HUES6 (cell line): Measurements from ENCODE around the gene RHOF.
A peak's percentile ranks its signal among the peaks of the same experiment; 100 is the strongest.
"Not testable (repeated sequence)": the region's sequence is repeated elsewhere in the genome, so short reads cannot be mapped to it uniquely, and the experiment has no call there.

ENCODE experiments used
- H3K27ac ChIP-seq: 2 replicates; pipeline ENCODE4 v1.7.0; 2013; ENCODE audit warnings: low read depth, mild to moderate bottlenecking, low read length, inconsistent platforms
- H3K27me3 ChIP-seq: 2 replicates; pipeline ENCODE4 v1.6.1; 2013; ENCODE audit warnings: low read length; ENCODE audit not compliant: control insufficient read depth, insufficient read depth
- H3K36me3 ChIP-seq: 2 replicates; pipeline ENCODE4 v1.6.1; 2013; ENCODE audit warnings: low read length; ENCODE audit not compliant: control insufficient read depth, insufficient read depth
- H3K4me1 ChIP-seq: 2 replicates; pipeline ENCODE4 v1.6.1; 2013; ENCODE audit warnings: low read length; ENCODE audit not compliant: control insufficient read depth, insufficient read depth
- H3K4me3 ChIP-seq: 2 replicates; pipeline ENCODE4 v1.5.1; 2013; ENCODE audit warnings: low read depth, low read length
- H3K9ac ChIP-seq: one replicate; pipeline ENCODE4 v1.6.1; 2013; ENCODE audit warnings: mild to moderate bottlenecking, low read length
- H3K9me3 ChIP-seq: 2 replicates; pipeline ENCODE4 v1.6.1; 2013; ENCODE audit warnings: low read depth, low read length; ENCODE audit not compliant: control insufficient read depth, insufficient read depth

Gene RHOF

DNA sequence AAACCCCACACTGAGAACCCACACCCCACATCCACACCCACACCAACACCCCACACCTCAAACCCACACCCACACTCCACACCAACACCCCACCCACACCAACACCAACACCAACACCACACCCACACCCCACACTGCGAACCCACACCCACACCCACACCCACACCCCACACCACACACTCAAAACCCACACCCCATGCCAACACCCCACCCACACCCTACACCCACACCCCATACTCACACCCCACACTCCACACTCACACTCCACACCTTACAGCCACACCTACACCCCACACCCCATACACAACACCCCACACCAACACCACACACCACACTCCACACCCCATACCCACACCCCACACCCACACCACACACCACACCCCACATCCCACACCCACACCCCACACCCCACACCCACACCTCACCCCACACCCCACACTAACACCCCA, 43.0 kb downstream of the RHOF start:
- Histone ChIP-seq H3K4me1 (peaks cover 12% of the 10 kb centered on the region; the same call in 1 of the 2 replicates), H3K27ac (no peak overlapping the region), H3K4me3 (no peak overlapping the region), H3K36me3 (peaks cover 48% of the 10 kb centered on the region), H3K9ac (no peak overlapping the region), H3K27me3 (no peaks in the 10 kb centered on the region), H3K9me3 (no peaks in the 10 kb centered on the region)

DNA sequence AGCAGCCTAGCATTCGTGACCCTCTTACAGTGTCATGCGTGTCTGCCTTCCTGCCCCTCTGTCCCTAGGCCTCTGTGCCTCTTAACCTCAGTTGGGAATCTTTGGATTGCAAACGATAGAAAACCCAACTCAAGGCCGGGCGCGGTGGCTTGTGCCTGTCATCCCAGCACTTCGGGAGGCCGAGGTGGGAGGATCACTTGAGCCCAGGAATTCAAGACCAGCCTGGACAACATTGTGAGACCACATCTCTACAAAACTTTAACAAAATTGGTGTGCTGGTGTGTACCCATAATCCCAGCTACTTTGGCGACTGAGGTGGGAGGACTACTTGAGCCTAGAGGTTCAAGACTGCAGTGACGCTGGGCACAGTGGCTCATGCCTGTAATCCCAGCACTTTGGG, 44.2 kb downstream of the RHOF start:
- no peaks in the 10 kb centered on the region for H3K27me3 ChIP-seq
- peaks cover 47% of the 10 kb centered on the region for H3K36me3 ChIP-seq
- no peak overlapping the region for H3K27ac ChIP-seq
- peaks cover 12% of the 10 kb centered on the region; the same call in 1 of the 2 replicates for H3K4me1 ChIP-seq
- peak overlapping the region; percentile 3 for H3K9ac ChIP-seq
- H3K9me3 ChIP-seq = no peaks in the 10 kb centered on the region
- no peak overlapping the region for H3K4me3 ChIP-seq

DNA sequence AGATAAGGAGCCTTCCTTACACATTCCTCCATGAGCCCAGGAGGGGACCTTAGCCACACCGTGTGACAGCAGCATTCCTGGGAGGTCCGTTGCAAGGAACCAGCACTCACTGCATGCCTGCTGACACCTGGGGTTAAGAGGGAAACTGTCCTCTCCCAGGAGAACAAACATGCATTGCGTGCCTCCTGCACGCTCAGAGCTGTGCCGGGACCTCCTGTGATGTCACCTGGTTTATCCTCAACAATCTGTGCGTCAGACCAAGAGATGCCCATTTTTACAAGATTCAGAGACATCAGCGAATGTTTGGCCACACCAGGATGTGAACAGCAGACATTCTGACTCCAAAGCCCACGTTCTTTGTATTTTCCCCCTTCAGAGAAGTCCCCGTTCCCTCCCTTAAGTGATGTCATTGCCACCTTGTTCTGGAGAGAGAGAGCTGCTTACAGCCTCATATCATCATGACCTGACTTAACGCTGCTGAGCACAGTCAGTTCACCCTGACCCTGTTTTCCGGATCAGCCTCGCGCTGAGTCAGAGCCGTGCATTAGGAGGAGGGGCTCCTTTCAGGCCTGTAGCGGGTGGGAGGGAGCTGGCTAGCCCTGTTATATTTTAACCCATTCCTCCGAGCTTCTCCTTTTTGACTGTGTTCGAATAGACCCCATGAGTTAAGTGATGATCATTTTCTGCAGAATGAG, 44.8 kb downstream of the RHOF start:
- Histone ChIP-seq H3K27ac (no peak overlapping the region), H3K9ac (peak overlapping the region; percentile 6), H3K36me3 (peaks cover 51% of the 10 kb centered on the region), H3K27me3 (no peaks in the 10 kb centered on the region), H3K9me3 (no peaks in the 10 kb centered on the region), H3K4me1 (peaks cover 12% of the 10 kb centered on the region; the same call in 1 of the 2 replicates), H3K4me3 (no peak overlapping the region)

DNA sequence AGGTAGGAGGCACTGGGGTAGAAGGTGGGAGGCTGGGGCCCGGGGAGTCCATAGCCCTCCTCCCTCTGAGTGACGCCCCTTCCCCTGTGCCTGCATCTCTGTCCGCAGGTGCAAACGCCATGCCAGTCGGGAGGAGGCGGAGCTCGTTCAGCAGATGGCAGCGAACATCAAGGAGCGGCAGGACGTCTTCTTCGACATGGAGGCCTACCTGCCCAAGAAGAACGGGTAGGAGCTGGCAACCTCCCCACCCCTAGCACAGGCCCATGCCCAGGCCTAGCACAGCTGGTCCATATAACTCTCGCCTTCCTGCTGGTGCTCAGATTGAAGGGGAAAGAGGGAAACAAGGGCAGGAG, 45.3 kb downstream of the RHOF start:
- Histone ChIP-seq H3K4me1 (peaks cover 12% of the 10 kb centered on the region; the same call in 1 of the 2 replicates), H3K27ac (no peak overlapping the region), H3K36me3 (peaks cover 54% of the 10 kb centered on the region), H3K9me3 (no peaks in the 10 kb centered on the region), H3K4me3 (no peak overlapping the region), H3K9ac (peak overlapping the region; percentile 6), H3K27me3 (no peaks in the 10 kb centered on the region)

DNA sequence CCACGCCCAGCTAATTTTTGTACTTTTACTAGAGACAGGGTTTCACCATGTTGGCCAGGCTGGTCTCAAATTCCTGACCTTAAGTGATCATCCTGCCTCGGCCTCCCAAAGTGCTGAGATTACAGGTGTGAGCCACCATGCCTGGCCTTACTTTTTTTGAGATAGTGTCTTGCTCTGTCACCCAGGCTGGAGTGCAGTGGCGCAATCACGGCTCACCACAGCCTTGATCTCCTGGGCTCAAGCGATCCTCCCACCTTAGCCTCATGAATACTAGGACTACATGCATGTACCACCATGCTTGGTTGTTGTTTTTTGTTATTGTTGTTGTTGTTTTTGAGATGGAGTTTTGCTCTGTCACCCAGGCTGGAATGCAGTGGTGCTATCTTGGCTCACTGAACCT, 47.9 kb downstream of the RHOF start:
- Histone ChIP-seq H3K36me3 (peaks cover 37% of the 10 kb centered on the region), H3K4me1 (peaks cover 12% of the 10 kb centered on the region; the same call in 1 of the 2 replicates)
- H3K27me3 ChIP-seq, H3K9ac ChIP-seq, H3K4me3 ChIP-seq, H3K9me3 ChIP-seq, H3K27ac ChIP-seq: not testable (repeated sequence)

DNA sequence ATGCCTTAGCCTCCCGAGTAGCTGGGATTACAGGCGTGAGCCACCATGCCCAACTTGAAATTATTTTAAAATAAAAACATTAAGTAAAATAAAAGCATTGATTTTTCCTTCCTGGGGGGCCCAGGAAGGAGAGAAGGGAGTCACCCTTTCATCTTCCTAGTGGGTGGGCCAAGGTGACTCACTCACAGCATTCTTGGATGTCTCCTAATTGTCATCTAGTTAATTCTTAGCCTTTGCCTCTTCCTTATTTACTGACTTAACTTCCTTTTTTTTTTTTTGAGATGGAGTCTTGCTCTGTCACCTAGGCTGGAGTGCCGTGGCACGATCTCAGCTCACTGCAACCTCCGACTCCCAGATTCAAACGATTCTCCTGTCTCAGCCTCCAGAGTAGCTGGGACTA, 51.7 kb downstream of the RHOF start:
- H3K9me3 ChIP-seq = no peaks in the 10 kb centered on the region
- H3K4me1 ChIP-seq = no peaks in the 10 kb centered on the region
- H3K27ac ChIP-seq = peak overlapping the region; percentile 29; the same call in 1 of the 2 replicates

DNA sequence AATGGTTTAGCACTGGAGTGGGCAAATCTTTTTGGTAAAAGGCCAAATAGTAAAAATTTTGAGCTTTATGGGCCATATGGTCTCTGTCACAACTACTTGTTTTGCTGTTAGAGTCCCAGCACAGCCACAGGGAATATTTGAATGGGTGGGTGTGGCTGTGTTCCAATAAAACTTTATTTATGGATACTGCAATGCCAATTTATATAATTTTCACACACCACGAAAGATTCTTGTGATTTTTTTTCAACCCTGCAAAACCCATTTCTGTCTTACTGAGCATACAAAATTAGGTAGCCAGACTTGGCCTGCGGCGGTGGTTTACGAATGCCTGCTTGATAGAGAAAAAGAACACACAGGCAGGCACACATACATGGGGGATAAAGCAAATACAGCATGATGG, 52.6 kb downstream of the RHOF start:
- no peak overlapping the region for H3K27ac ChIP-seq

More for the DNA sequence above, 51.7 kb downstream of the RHOF start:
- Histone ChIP-seq H3K27me3 (no peaks in the 10 kb centered on the region), H3K4me3 (no peak overlapping the region), H3K9ac (no peak overlapping the region), H3K36me3 (peaks cover 15% of the 10 kb centered on the region)

DNA sequence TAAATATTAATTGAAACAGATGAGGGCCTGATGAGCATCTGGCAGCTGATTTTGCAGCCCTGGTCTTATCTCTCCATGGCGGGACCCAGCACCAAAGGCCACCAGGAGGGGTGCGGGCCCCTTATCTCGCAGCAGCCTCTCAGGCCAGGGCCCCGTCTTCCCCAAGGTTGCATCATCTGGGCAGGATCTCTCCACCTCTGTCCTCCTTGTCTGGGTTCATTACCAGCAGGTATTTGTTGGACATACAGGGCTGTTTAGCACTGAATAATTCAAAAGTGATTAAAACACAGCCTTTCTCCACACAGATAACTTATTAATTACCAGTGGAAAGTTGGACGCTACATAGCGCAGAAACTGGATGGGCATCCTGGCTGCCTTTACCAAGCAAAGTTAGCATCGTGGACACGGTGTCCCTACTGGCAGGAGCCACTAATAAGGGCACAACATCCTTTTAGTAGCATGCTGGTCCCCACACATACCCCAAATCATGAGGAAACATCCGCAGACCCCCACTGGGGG, 55.1 kb downstream of the RHOF start:
- Histone ChIP-seq H3K36me3 (peaks cover under 1% of the 10 kb centered on the region; the same call in 1 of the 2 replicates), H3K4me1 (no peaks in the 10 kb centered on the region), H3K9me3 (no peaks in the 10 kb centered on the region), H3K27ac (no peak overlapping the region), H3K4me3 (no peak overlapping the region), H3K9ac (no peak overlapping the region), H3K27me3 (no peaks in the 10 kb centered on the region)

More for the DNA sequence above, 52.6 kb downstream of the RHOF start:
- H3K9ac ChIP-seq = no peak overlapping the region
- H3K4me3 ChIP-seq = no peak overlapping the region
- no peaks in the 10 kb centered on the region for H3K4me1 ChIP-seq
- H3K9me3 ChIP-seq = no peaks in the 10 kb centered on the region
- no peaks in the 10 kb centered on the region for H3K27me3 ChIP-seq
- peaks cover 15% of the 10 kb centered on the region for H3K36me3 ChIP-seq

DNA sequence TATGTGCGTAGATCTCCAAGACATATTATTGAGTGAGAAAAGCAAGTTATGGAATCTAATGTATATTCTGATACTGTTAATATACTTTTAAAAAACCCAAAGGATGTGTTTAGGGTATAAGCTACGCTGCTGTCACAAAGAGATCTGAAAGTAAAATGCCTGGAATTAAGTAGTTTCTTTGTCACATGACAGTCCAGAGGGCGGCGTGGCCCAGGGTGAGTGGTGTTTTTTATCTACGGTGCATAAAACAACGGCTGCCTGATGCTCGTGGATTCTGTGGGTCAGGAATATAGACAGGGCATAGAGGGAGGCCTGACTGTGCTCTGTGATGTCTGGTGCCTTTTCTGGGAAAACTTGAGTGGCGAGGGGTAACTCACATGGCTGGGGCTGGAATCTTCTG, 59.6 kb downstream of the RHOF start:
- Histone ChIP-seq H3K4me1 (no peaks in the 10 kb centered on the region), H3K27me3 (no peaks in the 10 kb centered on the region), H3K4me3 (no peak overlapping the region), H3K9ac (no peak overlapping the region), H3K27ac (no peak overlapping the region), H3K36me3 (peaks cover 3% of the 10 kb centered on the region), H3K9me3 (no peaks in the 10 kb centered on the region)

DNA sequence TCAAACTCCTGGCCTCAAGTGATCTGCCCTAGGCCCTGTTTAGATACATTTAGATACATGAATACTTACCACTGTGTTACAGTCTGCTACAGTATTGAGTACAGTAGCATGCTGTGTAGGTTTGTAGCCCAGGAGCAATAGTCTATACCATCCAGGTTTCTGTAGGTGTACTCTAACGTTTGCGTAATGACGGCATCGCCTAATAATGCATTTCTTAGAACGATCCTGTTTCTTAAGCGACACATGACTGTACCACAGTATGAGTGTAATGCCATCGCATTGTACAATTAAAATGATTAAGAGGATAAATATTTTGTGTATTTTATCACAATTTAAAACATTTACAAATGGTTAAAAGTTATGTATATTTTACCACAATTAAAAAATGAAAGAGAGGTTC, 62.0 kb downstream of the RHOF start:
- Histone ChIP-seq H3K27ac (no peak overlapping the region), H3K36me3 (peaks cover 3% of the 10 kb centered on the region; the same call in 1 of the 2 replicates), H3K4me1 (no peaks in the 10 kb centered on the region), H3K9me3 (no peaks in the 10 kb centered on the region), H3K27me3 (no peaks in the 10 kb centered on the region), H3K9ac (no peak overlapping the region), H3K4me3 (no peak overlapping the region)

DNA sequence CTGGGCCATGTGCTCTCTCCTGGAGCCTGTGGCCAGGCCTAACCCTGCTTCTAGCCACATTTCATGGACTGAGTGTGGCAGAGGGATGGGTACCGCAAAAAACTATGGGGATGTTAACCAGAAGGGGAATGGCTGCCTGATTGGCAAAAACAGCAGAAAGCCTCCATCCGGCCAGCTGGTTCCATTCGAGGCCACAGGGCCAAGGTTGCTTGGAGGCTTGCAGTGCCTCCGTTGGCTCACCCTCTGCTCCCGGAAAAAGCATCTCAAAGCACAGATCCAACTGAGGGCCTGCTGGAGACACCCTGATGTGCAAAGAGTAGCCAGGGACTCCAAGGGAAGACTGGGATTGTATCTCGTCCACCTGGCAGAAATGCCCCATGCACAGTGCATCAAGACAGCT, 64.5 kb downstream of the RHOF start:
- Histone ChIP-seq H3K4me1 (no peaks in the 10 kb centered on the region), H3K9me3 (no peaks in the 10 kb centered on the region), H3K9ac (no peak overlapping the region), H3K36me3 (peaks cover 13% of the 10 kb centered on the region), H3K4me3 (no peak overlapping the region), H3K27ac (no peak overlapping the region), H3K27me3 (no peaks in the 10 kb centered on the region)
